HepG2 (cell line): Measurements from ENCODE around the gene PIK3R4. TPM values are rescaled to one million over a fixed set of nuclear protein-coding genes. Genes with fewer than 3 reads are reported as not detected.

ENCODE experiments used
- ATAC-seq: fragments of 200-7000 bp; cut with Tn5 transposase; 3 replicates; pipeline ENCODE4 v1.9.1; 2020; ENCODE audit warnings: mild to moderate bottlenecking, moderate library complexity
- BruUV-seq: library from RNA; stranded (reverse); fragments of 400-500 nt; replicated peaks from 2 replicates; lab custom pipeline; 2021; lab: Mats Ljungman, UMichigan
- CTCF ChIA-PET: fragments of 300-600 bp; formaldehyde crosslinking; extraction: SDS; loops from one replicate; lab custom pipeline; 2021; ENCODE audit warnings: low total read pairs, inconsistent platforms, low intra/inter-chr PET ratio; lab: Yijun Ruan, JAX
- POLR2A ChIA-PET: fragments of 350-600 bp; sonication (Branson Sonifier 250); formaldehyde crosslinking; loops from one replicate; lab custom pipeline; 2020; ENCODE audit warnings: antibody characterized with exemption, inconsistent platforms; lab: Yijun Ruan, JAX
- DNase-seq: peaks from one replicate; pipeline ENCODE4 v3.0.0-alpha.2; 2015; ENCODE audit warnings: low spot score
- FAIRE-seq: peaks from 3 replicates; lab custom pipeline; 2011; peaks lifted over from hg19 to GRCh38; lab: Jason Lieb, UNC
- H2AFZ ChIP-seq: one replicate; pipeline ENCODE4 v1.6.1; 2011; ENCODE audit warnings: low read length, inconsistent platforms
- H3K27ac ChIP-seq: fragments of 300-600 bp; 3 replicates; pipeline ENCODE4 v1.8.0; 2011; ENCODE audit warnings: mixed run types, mild to moderate bottlenecking, mixed read lengths, low read length, inconsistent platforms; ENCODE audit not compliant: insufficient read depth; ENCODE audit errors: extremely low read length
- H3K27me3 ChIP-seq, 2 experiments: fragments of 200-600 bp in 1 of 2; 2 replicates in 1 of 2; 3 replicates in 1 of 2; pipeline versions ENCODE4 v1.6.0 to v1.8.0; 2011; ENCODE audit warnings: low read length in 2 of 2, mild to moderate bottlenecking in 2 of 2, moderate library complexity in 2 of 2, inconsistent platforms in 1 of 2; ENCODE audit not compliant: insufficient read depth in 2 of 2, control insufficient read depth in 1 of 2
- H3K36me3 ChIP-seq, 2 experiments: fragments of 200-600 bp in 1 of 2; replicated peaks in 1 of 2; 2 replicates in 1 of 2; 3 replicates in 1 of 2; pipeline versions ENCODE4 v1.5.1 to v1.8.0; 2011; ENCODE audit warnings: low read length in 2 of 2, inconsistent platforms in 1 of 2; ENCODE audit not compliant: insufficient read depth in 2 of 2, control insufficient read depth in 1 of 2
- H3K4me1 ChIP-seq: 2 replicates; pipeline ENCODE4 v1.5.1; 2012; ENCODE audit warnings: low read length, inconsistent platforms; ENCODE audit not compliant: insufficient read depth
- H3K4me2 ChIP-seq: 2 replicates; pipeline ENCODE4 v1.6.0; 2011; ENCODE audit warnings: low read depth, low read length, inconsistent platforms
- H3K4me3 ChIP-seq, 3 experiments: fragments of 200-600 bp in 1 of 3; sonication (generic), shearing (Covaris generic) in 1 of 3; replicated peaks in 1 of 3; 2 replicates each; pipeline ENCODE4 v1.5.1; 2011 to 2016; ENCODE audit warnings: low read length in 3 of 3, inconsistent platforms in 2 of 3, low read depth in 2 of 3, mild to moderate bottlenecking in 2 of 3, control low read depth in 1 of 3, mixed read lengths in 1 of 3; ENCODE audit not compliant: insufficient read depth in 1 of 3
- H3K79me2 ChIP-seq: one replicate; pipeline ENCODE4 v1.6.1; 2011; ENCODE audit warnings: low read length, inconsistent platforms; ENCODE audit not compliant: insufficient read depth
- H3K9ac ChIP-seq: 2 replicates; pipeline ENCODE4 v1.6.0; 2011; ENCODE audit warnings: mild to moderate bottlenecking, low read depth, low read length, inconsistent platforms; ENCODE audit not compliant: insufficient read depth
- H3K9me3 ChIP-seq: 2 replicates; pipeline ENCODE4 v1.5.1; 2012; ENCODE audit warnings: mild to moderate bottlenecking, low read length
- H4K20me1 ChIP-seq: 2 replicates; pipeline ENCODE4 v1.6.0; 2011; ENCODE audit warnings: inconsistent platforms, mild to moderate bottlenecking, low read length, moderate library complexity; ENCODE audit not compliant: insufficient read depth
- RAD21 ChIP-seq: fragments of 450-650 bp; formaldehyde crosslinking; IDR thresholded peaks from 2 replicates; pipeline ENCODE4 v1.5.0; 2020; ENCODE audit warnings: mild to moderate bottlenecking
- SIN3B ChIP-seq: fragments of 150-350 bp; IDR thresholded peaks from 2 replicates; pipeline ENCODE4 v1.6.1; 2014; ENCODE audit warnings: low read length
- SRF ChIP-seq: IDR thresholded peaks from 2 replicates; pipeline ENCODE4 v1.6.1; 2011; ENCODE audit warnings: mild to moderate bottlenecking, low read depth, low read length, moderate library complexity
- SRSF1 ChIP-seq: fragments of 200-400 bp; formaldehyde crosslinking; optimal IDR thresholded peaks from 2 replicates; pipeline ENCODE3; 2017; ENCODE audit warnings: mild to moderate bottlenecking, low read depth, low read length, moderate library complexity
- ZFP91 ChIP-seq: sonication (generic); formaldehyde crosslinking; IDR thresholded peaks from 2 replicates; pipeline ENCODE4 v1.9.0; 2022; ENCODE audit warnings: missing genetic modification reagents, mild to moderate bottlenecking, borderline replicate concordance
- ZMYM2 ChIP-seq: sonication (generic); formaldehyde crosslinking; IDR thresholded peaks from 2 replicates; pipeline ENCODE4 v1.8.0; 2022; ENCODE audit warnings: mild to moderate bottlenecking, missing genetic modification reagents
- ZNF331 ChIP-seq: sonication (generic); formaldehyde crosslinking; IDR thresholded peaks from 2 replicates; pipeline ENCODE4 v1.4.0; 2020; ENCODE audit warnings: missing genetic modification reagents
- ZNF432 ChIP-seq: sonication (generic); formaldehyde crosslinking; IDR thresholded peaks from 2 replicates; pipeline ENCODE4 v1.5.0; 2020; ENCODE audit warnings: missing genetic modification reagents, mild to moderate bottlenecking, borderline replicate concordance
- ZNF749 ChIP-seq: sonication (generic); formaldehyde crosslinking; IDR thresholded peaks from 2 replicates; pipeline ENCODE4 v1.8.0; 2022; ENCODE audit warnings: mild to moderate bottlenecking, missing genetic modification reagents, moderate library complexity, borderline replicate concordance
- ZSCAN22 ChIP-seq: sonication (generic); formaldehyde crosslinking; IDR thresholded peaks from 2 replicates; pipeline ENCODE4 v1.4.0; 2020; ENCODE audit warnings: mild to moderate bottlenecking, missing genetic modification reagents
- WGBS: methylation state at CpG from one replicate; pipeline ENCODE4 v1.1.6; 2017; ENCODE audit warnings: low lambda C conversion rate; 5-methylcytosine and 5-hydroxymethylcytosine counted together
- in situ Hi-C: cut with HindIII; loops from 2 replicates; pipeline ENCODE4 v1.10.0; 2017; ENCODE audit warnings: low pct_unique_long_range_greater_than_20kb; ENCODE audit not compliant: extremely low pct_ligation_motif_present
- intact Hi-C: fragments of 100-400 bp; cut with micrococcal nuclease; formaldehyde crosslinking; loops from one replicate; pipeline ENCODE4 v1.10.0; 2022; ENCODE audit not compliant: unreplicated experiment
- polyA plus RNA-seq, 8 experiments: library from polyadenylated mRNA; depleted of rRNA in 3 of 8; stranded (reverse) in 7 of 8; unstranded in 1 of 8; fragments of >200 nt; fragmentation: Illumina TruSeq in 4 of 8; extraction: Trizol in 4 of 8; gene quantifications; 2 replicates each; pipeline versions ENCODE4 v1.2.1 to v1.2.3, GENCODE V29; 2011 to 2016; ENCODE audit warnings: low read depth in 4 of 8, missing spikeins in 1 of 8, mixed read lengths in 1 of 8; ENCODE audit not compliant: insufficient read depth in 1 of 8
- total RNA-seq, 5 experiments: library from RNA; depleted of rRNA; stranded (reverse); fragments of >200 nt; fragmentation: Illumina TruSeq; extraction: Trizol; gene quantifications; 2 replicates each; pipeline ENCODE4 v1.2.3, GENCODE V29; 2016; ENCODE audit warnings: low read depth in 1 of 5
- TF ChIP-seq, protein P1 (sequence below): IDR thresholded peaks from 2 replicates; pipeline ENCODE4 v1.6.1; 2016; ENCODE audit warnings: low read depth, control low read depth
- TF ChIP-seq, protein P2 (sequence below): sonication (generic); formaldehyde crosslinking; IDR thresholded peaks from 2 replicates; pipeline ENCODE4 v1.4.0; 2020; ENCODE audit warnings: missing genetic modification reagents, borderline replicate concordance

Gene PIK3R4
- total and polyA plus RNA-seq, 2 of the 13 experiments (the other 11 are each of a cell fraction or from before 2014, with no cell fraction given): 22.4 to 26.0 TPM

- TF ChIP-seq, protein P1, sequence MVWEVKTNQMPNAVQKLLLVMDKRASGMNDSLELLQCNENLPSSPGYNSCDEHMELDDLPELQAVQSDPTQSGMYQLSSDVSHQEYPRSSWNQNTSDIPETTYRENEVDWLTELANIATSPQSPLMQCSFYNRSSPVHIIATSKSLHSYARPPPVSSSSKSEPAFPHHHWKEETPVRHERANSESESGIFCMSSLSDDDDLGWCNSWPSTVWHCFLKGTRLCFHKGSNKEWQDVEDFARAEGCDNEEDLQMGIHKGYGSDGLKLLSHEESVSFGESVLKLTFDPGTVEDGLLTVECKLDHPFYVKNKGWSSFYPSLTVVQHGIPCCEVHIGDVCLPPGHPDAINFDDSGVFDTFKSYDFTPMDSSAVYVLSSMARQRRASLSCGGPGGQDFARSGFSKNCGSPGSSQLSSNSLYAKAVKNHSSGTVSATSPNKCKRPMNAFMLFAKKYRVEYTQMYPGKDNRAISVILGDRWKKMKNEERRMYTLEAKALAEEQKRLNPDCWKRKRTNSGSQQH (CRISPR knock-in tag): peak; percentile 31; the same call in 1 of the 2 replicates
- TF ChIP-seq SRSF1 (peak; percentile 52), ZFP91 (peak; percentile 57; the same call in 1 of the 2 replicates), SRF (no peak), ZMYM2 (no peak)
These were observed at the start of gene PIK3R4 (continued) for GRCh38 chr3:130746246-130747039.

DNA sequence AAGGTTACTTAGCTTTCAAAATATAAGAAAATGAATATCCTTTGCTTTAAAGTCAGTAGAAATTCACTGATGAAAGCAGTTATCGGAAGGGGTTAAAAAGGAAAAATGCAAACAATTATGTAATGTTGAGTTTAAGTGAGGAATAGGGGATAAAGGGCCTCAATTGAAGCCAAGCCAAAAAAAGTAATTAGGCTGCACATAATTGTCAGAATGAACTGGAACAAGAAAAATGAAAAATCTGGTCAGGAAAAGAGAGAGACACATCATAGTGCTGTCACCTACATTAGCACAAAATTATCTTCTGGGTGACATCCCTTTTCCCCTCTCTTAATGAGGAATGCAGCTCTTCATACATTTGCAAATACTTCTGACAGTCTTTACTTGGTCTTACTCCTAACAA lies 48.8 kb upstream of the PIK3R4 start:
- DNase-seq: no peak
- no peaks in the 10 kb centered on the region for H3K4me1 ChIP-seq
- H3K4me2 ChIP-seq: no peak overlapping the region
- ChIA-PET CTCF (no interaction called here), POLR2A (no interaction called here)
- no peaks in the 10 kb centered on the region for H3K79me2 ChIP-seq
- ATAC-seq: no peak
- 0% methylated on average over 1 of the region's 1 CpG for WGBS
- H3K36me3 ChIP-seq: no peaks in the 10 kb centered on the region
- no peak overlapping the region for H2AFZ ChIP-seq
- no peak overlapping the region for H3K27ac ChIP-seq
- no peak overlapping the region for H3K4me3 ChIP-seq
- no TSS peak for BruUV-seq
- intact Hi-C loops: no loop called here
- in situ Hi-C loops: no loop called here
- H3K9me3 ChIP-seq: no peaks in the 10 kb centered on the region
- FAIRE-seq: no peak
- H3K27me3 ChIP-seq: 0 out of 5 replicates have a peak, but pooled peaks cover 0 to 4% of the 10 kb centered on the region in 2 experiments
- no peaks in the 10 kb centered on the region for H4K20me1 ChIP-seq
- H3K9ac ChIP-seq: no peak overlapping the region
- TF ChIP-seq ZNF432 (no peak), RAD21 (no peak), ZNF331 (CRISPR knock-in tag) (no peak), SIN3B (no peak), ZSCAN22 (no peak), ZNF749 (CRISPR knock-in tag) (no peak)
- TF ChIP-seq, protein P2, sequence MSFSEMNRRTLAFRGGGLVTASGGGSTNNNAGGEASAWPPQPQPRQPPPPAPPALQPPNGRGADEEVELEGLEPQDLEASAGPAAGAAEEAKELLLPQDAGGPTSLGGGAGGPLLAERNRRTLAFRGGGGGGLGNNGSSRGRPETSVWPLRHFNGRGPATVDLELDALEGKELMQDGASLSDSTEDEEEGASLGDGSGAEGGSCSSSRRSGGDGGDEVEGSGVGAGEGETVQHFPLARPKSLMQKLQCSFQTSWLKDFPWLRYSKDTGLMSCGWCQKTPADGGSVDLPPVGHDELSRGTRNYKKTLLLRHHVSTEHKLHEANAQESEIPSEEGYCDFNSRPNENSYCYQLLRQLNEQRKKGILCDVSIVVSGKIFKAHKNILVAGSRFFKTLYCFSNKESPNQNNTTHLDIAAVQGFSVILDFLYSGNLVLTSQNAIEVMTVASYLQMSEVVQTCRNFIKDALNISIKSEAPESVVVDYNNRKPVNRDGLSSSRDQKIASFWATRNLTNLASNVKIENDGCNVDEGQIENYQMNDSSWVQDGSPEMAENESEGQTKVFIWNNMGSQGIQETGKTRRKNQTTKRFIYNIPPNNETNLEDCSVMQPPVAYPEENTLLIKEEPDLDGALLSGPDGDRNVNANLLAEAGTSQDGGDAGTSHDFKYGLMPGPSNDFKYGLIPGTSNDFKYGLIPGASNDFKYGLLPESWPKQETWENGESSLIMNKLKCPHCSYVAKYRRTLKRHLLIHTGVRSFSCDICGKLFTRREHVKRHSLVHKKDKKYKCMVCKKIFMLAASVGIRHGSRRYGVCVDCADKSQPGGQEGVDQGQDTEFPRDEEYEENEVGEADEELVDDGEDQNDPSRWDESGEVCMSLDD (CRISPR knock-in tag): no peak
